Hepatocyte (in vitro differentiated cells): ENCODE data around the gene SMPD2. TPM values are rescaled to one million over a fixed set of nuclear protein-coding genes. Genes with fewer than 3 reads are reported as not detected.

Experiments used
- DNase-seq: peaks from one replicate; pipeline ENCODE4 v3.0.0-alpha.2; 2016; ENCODE audit warnings: low spot score
- H2AFZ ChIP-seq: fragments of 200-600 bp; sonication (generic); 2 replicates; pipeline ENCODE4 v1.6.0; 2016; ENCODE audit warnings: antibody characterized with exemption, mild to moderate bottlenecking
- H3K27ac ChIP-seq: fragments of 200-600 bp; sonication (generic); 2 replicates; pipeline ENCODE4 v1.5.1; 2016; ENCODE audit warnings: mild to moderate bottlenecking
- H3K27me3 ChIP-seq: fragments of 200-600 bp; sonication (generic); 2 replicates; pipeline ENCODE4 v1.6.1; 2016
- H3K36me3 ChIP-seq: fragments of 200-600 bp; sonication (generic); replicated peaks from 2 replicates; pipeline ENCODE4 v1.5.1; 2016; ENCODE audit warnings: low read depth; ENCODE audit not compliant: insufficient read depth
- H3K4me1 ChIP-seq: fragments of 200-600 bp; sonication (generic); 2 replicates; pipeline ENCODE4 v1.5.1; 2016; ENCODE audit warnings: mild to moderate bottlenecking, moderate library complexity; ENCODE audit not compliant: insufficient read depth
- H3K4me2 ChIP-seq: fragments of 200-600 bp; sonication (generic); 2 replicates; pipeline ENCODE4 v1.6.0; 2016
- H3K4me3 ChIP-seq: fragments of 200-600 bp; sonication (generic); 2 replicates; pipeline ENCODE4 v1.5.1; 2016; ENCODE audit warnings: mild to moderate bottlenecking
- H3K79me2 ChIP-seq: fragments of 200-600 bp; sonication (generic); 2 replicates; pipeline ENCODE4 v1.6.0; 2017; ENCODE audit warnings: mild to moderate bottlenecking
- H3K9me2 ChIP-seq: fragments of 200-600 bp; sonication (generic); replicated peaks from 2 replicates; pipeline ENCODE4 v1.6.0; 2017; ENCODE audit warnings: mild to moderate bottlenecking; ENCODE audit not compliant: insufficient read depth
- H3K9me3 ChIP-seq: fragments of 200-600 bp; sonication (generic); 2 replicates; pipeline ENCODE4 v1.5.1; 2016; ENCODE audit warnings: low read depth, mild to moderate bottlenecking
- H4K20me1 ChIP-seq: fragments of 200-600 bp; sonication (generic); 2 replicates; pipeline ENCODE4 v1.6.0; 2016; ENCODE audit warnings: mild to moderate bottlenecking; ENCODE audit not compliant: insufficient read depth, poor library complexity, severe bottlenecking
- EZH2 ChIP-seq: fragments of 200-600 bp; sonication (generic); IDR thresholded peaks from 2 replicates; pipeline ENCODE4 v1.6.1; 2016; ENCODE audit warnings: antibody characterized with exemption, mild to moderate bottlenecking, borderline replicate concordance
- EZH2phosphoT487 ChIP-seq: fragments of 200-600 bp; sonication (generic); IDR thresholded peaks from one replicate; pipeline ENCODE4 v1.6.1; 2018; ENCODE audit warnings: antibody characterized with exemption, mild to moderate bottlenecking, low read depth, moderate library complexity; ENCODE audit not compliant: unreplicated experiment, severe bottlenecking
- WGBS: methylation state at CpG from one replicate; pipeline ENCODE4 v1.1.6; 2016; ENCODE audit warnings: low lambda C conversion rate; ENCODE audit errors: missing lambda C conversion rate; 5-methylcytosine and 5-hydroxymethylcytosine counted together
- polyA plus RNA-seq: library from polyadenylated mRNA; unstranded; fragments of >200 nt; fragmentation: Nextera tagmentation; extraction: Ambion mirVana; gene quantifications from 2 replicates; pipeline ENCODE4 v1.2.1, GENCODE V29; 2016
- total RNA-seq: library from RNA; depleted of rRNA; stranded (reverse); fragments of >200 nt; gene quantifications from 2 replicates; pipeline ENCODE4 v1.2.3, GENCODE V29; 2014
- TF ChIP-seq, protein P1 (sequence below): fragments of 200-600 bp; sonication (generic); IDR thresholded peaks from 2 replicates; pipeline ENCODE4 v1.5.1; 2016; ENCODE audit warnings: antibody characterized with exemption, mild to moderate bottlenecking; ENCODE audit not compliant: poor library complexity

The SMPD2 gene
- total and polyA plus RNA-seq, 2 experiments from 2014 or later = 9.3 to 19.2 TPM

GRCh38 chr6:109485266-109485935, 44.9 kb downstream of the SMPD2 start:
- TF ChIP-seq, protein P1, sequence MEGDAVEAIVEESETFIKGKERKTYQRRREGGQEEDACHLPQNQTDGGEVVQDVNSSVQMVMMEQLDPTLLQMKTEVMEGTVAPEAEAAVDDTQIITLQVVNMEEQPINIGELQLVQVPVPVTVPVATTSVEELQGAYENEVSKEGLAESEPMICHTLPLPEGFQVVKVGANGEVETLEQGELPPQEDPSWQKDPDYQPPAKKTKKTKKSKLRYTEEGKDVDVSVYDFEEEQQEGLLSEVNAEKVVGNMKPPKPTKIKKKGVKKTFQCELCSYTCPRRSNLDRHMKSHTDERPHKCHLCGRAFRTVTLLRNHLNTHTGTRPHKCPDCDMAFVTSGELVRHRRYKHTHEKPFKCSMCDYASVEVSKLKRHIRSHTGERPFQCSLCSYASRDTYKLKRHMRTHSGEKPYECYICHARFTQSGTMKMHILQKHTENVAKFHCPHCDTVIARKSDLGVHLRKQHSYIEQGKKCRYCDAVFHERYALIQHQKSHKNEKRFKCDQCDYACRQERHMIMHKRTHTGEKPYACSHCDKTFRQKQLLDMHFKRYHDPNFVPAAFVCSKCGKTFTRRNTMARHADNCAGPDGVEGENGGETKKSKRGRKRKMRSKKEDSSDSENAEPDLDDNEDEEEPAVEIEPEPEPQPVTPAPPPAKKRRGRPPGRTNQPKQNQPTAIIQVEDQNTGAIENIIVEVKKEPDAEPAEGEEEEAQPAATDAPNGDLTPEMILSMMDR = no peak
- TF ChIP-seq EZH2phosphoT487 (no peak), EZH2 (no peak)
- no peak for DNase-seq
- H4K20me1 ChIP-seq = no peaks in the 10 kb centered on the region
- no peak overlapping the region for H3K4me3 ChIP-seq
- WGBS = 90% methylated on average over 3 of the region's 3 CpGs
- H3K79me2 ChIP-seq = peaks cover 18% of the 10 kb centered on the region
- no peak overlapping the region for H2AFZ ChIP-seq
- no peaks in the 10 kb centered on the region for H3K27me3 ChIP-seq
- H3K4me2 ChIP-seq = no peak overlapping the region
- no peak overlapping the region for H3K27ac ChIP-seq
- H3K9me3 ChIP-seq = no peaks in the 10 kb centered on the region
- H3K4me1 ChIP-seq = peaks cover 16% of the 10 kb centered on the region
- H3K36me3 ChIP-seq = no peaks in the 10 kb centered on the region
- no peaks in the 10 kb centered on the region for H3K9me2 ChIP-seq

- H3K4me3 ChIP-seq = no peak overlapping the region
- H3K27ac ChIP-seq = no peak overlapping the region
- no peaks in the 10 kb centered on the region for H3K27me3 ChIP-seq
- TF ChIP-seq EZH2 = no peak
- TF ChIP-seq EZH2phosphoT487 = no peak
- H4K20me1 ChIP-seq = no peaks in the 10 kb centered on the region
- peaks cover 9% of the 10 kb centered on the region for H3K4me1 ChIP-seq
- H3K4me2 ChIP-seq = no peak overlapping the region
- DNase-seq = peak; percentile 44
- 66% methylated on average over 1 of the region's 1 CpG for WGBS
- no peaks in the 10 kb centered on the region for H3K9me3 ChIP-seq
- H3K79me2 ChIP-seq = peaks cover 11% of the 10 kb centered on the region
- no peak overlapping the region for H2AFZ ChIP-seq
- no peaks in the 10 kb centered on the region for H3K36me3 ChIP-seq
- no peaks in the 10 kb centered on the region for H3K9me2 ChIP-seq
These were observed 45.5 kb downstream of the SMPD2 start for GRCh38 chr6:109486068-109486467.

- no peak for DNase-seq
These were observed 47.5 kb downstream of the SMPD2 start for GRCh38 chr6:109488001-109488400.

DNA sequence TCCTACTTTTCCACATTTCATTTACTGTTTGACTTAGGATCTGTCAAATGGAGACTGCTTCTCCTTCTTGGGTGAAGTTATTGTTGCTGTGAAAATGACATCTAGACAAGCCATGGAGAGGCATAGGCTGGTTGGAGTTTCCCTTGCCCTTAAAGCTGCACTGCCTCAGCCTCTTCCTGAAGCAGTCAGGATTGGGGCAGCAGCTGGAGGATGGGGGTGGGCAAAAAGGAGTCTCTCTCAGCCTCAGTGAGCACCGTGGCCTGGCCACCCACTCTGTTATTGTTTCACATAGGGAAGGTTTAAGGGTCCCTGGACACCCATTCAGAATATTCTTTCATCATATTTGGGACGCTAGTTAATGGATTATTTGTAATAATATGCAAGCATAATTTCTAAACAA, 50.2 kb downstream of the SMPD2 start:
- H3K27me3 ChIP-seq = no peaks in the 10 kb centered on the region
- H2AFZ ChIP-seq = peak overlapping the region; percentile 25
- H3K4me2 ChIP-seq = no peak overlapping the region
- no peaks in the 10 kb centered on the region for H3K36me3 ChIP-seq
- H3K27ac ChIP-seq = no peak overlapping the region
- H3K4me1 ChIP-seq = no peaks in the 10 kb centered on the region
- H4K20me1 ChIP-seq = no peaks in the 10 kb centered on the region
- H3K9me3 ChIP-seq = no peaks in the 10 kb centered on the region
- TF ChIP-seq EZH2 (no peak), EZH2phosphoT487 (no peak)
- TF ChIP-seq, protein P1 = no peak
- H3K9me2 ChIP-seq = no peaks in the 10 kb centered on the region
- 71% methylated on average over 2 of the region's 2 CpGs for WGBS
- no peak overlapping the region for H3K4me3 ChIP-seq
- no peak for DNase-seq
- no peaks in the 10 kb centered on the region for H3K79me2 ChIP-seq

More at GRCh38 chr6:109488001-109488400, 47.5 kb downstream of the SMPD2 start:
- Histone ChIP-seq H3K4me3 (no peak overlapping the region), H3K9me2 (no peaks in the 10 kb centered on the region), H4K20me1 (no peaks in the 10 kb centered on the region), H3K4me2 (no peak overlapping the region), H3K4me1 (no peaks in the 10 kb centered on the region), H2AFZ (no peak overlapping the region), H3K9me3 (no peaks in the 10 kb centered on the region), H3K27me3 (no peaks in the 10 kb centered on the region), H3K36me3 (no peaks in the 10 kb centered on the region), H3K27ac (no peak overlapping the region), H3K79me2 (no peaks in the 10 kb centered on the region)
- TF ChIP-seq EZH2phosphoT487 = no peak
- TF ChIP-seq, protein P1 = no peak
- TF ChIP-seq EZH2 = no peak
